Liver (tissue), 3 donors: ENCODE data around the gene FEZ2.

ENCODE experiments used
- CTCF ChIP-seq: fragments of 150-350 bp; IDR thresholded peaks from 2 replicates; pipeline ENCODE4 v1.5.1; 2017; ENCODE audit warnings: improper control_type of control experiment, low read depth, low read length; ENCODE audit not compliant: missing input control
- HNF4G ChIP-seq: IDR thresholded peaks from 2 replicates; pipeline ENCODE4 v1.6.1; 2016; ENCODE audit warnings: antibody characterized with exemption
- MAX ChIP-seq: IDR thresholded peaks from 2 replicates; pipeline ENCODE4 v1.6.1; 2016; ENCODE audit warnings: antibody characterized with exemption
- RAD21 ChIP-seq, 2 donors: IDR thresholded peaks; 2 replicates each; pipeline ENCODE4 v1.6.1; 2016; ENCODE audit warnings: antibody characterized with exemption in 2 of 2, mild to moderate bottlenecking in 2 of 2
- REST ChIP-seq: IDR thresholded peaks from 2 replicates; pipeline ENCODE4 v1.6.1; 2016; ENCODE audit warnings: antibody characterized with exemption, mild to moderate bottlenecking
- SP1 ChIP-seq: IDR thresholded peaks from 2 replicates; pipeline ENCODE4 v1.6.1; 2018; ENCODE audit warnings: antibody characterized with exemption, mild to moderate bottlenecking
- TAF1 ChIP-seq: conservative IDR thresholded peaks from 2 replicates; pipeline ENCODE4 v1.6.1; 2016; ENCODE audit warnings: antibody characterized with exemption, mild to moderate bottlenecking
- YY1 ChIP-seq: IDR thresholded peaks from 2 replicates; pipeline ENCODE4 v1.6.1; 2016; ENCODE audit warnings: antibody characterized with exemption, mild to moderate bottlenecking
- donor health status: healthy.
- donor health status: healthy.

- TF ChIP-seq CTCF (no peak), SP1 (no peak), MAX (no peak), REST (no peak), TAF1 (no peak), YY1 (no peak), HNF4G (no peak), RAD21 (IDR thresholded peaks at IDR 0.05) (no peak)
These were observed 59.6 kb downstream of the FEZ2 start for GRCh38 chr2:36538335-36538734.
